HepG2 (cell line): ENCODE measurements around the gene WTAP. TPM values are rescaled to one million over a fixed set of nuclear protein-coding genes. Genes with fewer than 3 reads are reported as not detected.
A peak's percentile ranks its signal among the peaks of the same experiment; 100 is the strongest.

ENCODE experiments used
- FOXK2 ChIP-seq: fragments of 450-650 bp; IDR thresholded peaks from 2 replicates; pipeline ENCODE4 v1.6.1; 2016
- FOXP1 ChIP-seq, 2 experiments: fragments of 450-650 bp in 1 of 2; IDR thresholded peaks; 2 replicates each; pipeline ENCODE4 v1.6.1; 2017 to 2018; ENCODE audit warnings: antibody characterized with exemption in 1 of 2
- GABPB1 ChIP-seq: IDR thresholded peaks from 2 replicates; pipeline ENCODE4 v1.6.1; 2016; ENCODE audit warnings: mild to moderate bottlenecking, missing genetic modification reagents, moderate library complexity, missing compliant biosample characterization
- MTF2 ChIP-seq: sonication (generic); formaldehyde crosslinking; IDR thresholded peaks from 2 replicates; pipeline ENCODE4 v1.5.0; 2020; ENCODE audit warnings: missing genetic modification reagents, borderline replicate concordance
- PHF20 ChIP-seq: sonication (generic); formaldehyde crosslinking; IDR thresholded peaks from 2 replicates; pipeline ENCODE4 v1.5.0; 2020; ENCODE audit warnings: mild to moderate bottlenecking, missing genetic modification reagents
- REL ChIP-seq: sonication (generic); formaldehyde crosslinking; conservative IDR thresholded peaks from 2 replicates; pipeline ENCODE4 v1.8.0; 2022; ENCODE audit warnings: mild to moderate bottlenecking, missing genetic modification reagents, moderate library complexity
- REXO4 ChIP-seq: sonication (generic); formaldehyde crosslinking; IDR thresholded peaks from 2 replicates; pipeline ENCODE4 v1.8.0; 2022; ENCODE audit warnings: missing genetic modification reagents, mild to moderate bottlenecking, borderline replicate concordance
- SALL1 ChIP-seq: sonication (generic); formaldehyde crosslinking; IDR thresholded peaks from 2 replicates; pipeline ENCODE4 v1.8.0; 2022; ENCODE audit warnings: mild to moderate bottlenecking, missing genetic modification reagents
- SKI ChIP-seq: fragments of 450-650 bp; IDR thresholded peaks from one replicate; pipeline ENCODE4 v1.6.1; 2018; ENCODE audit warnings: mild to moderate bottlenecking; ENCODE audit not compliant: partially characterized antibody
- SMC3 ChIP-seq: IDR thresholded peaks from 2 replicates; pipeline ENCODE4 v1.6.1; 2011; ENCODE audit warnings: low read length, improper control_type of control experiment
- ZNF205 ChIP-seq: IDR thresholded peaks from 2 replicates; pipeline ENCODE4 v1.6.1; 2018; ENCODE audit warnings: missing biosample characterization, missing genetic modification reagents
- ZNF432 ChIP-seq: sonication (generic); formaldehyde crosslinking; IDR thresholded peaks from 2 replicates; pipeline ENCODE4 v1.5.0; 2020; ENCODE audit warnings: missing genetic modification reagents, mild to moderate bottlenecking, borderline replicate concordance
- ZNF589 ChIP-seq: sonication (generic); formaldehyde crosslinking; conservative IDR thresholded peaks from 2 replicates; pipeline ENCODE4 v1.8.0; 2022; ENCODE audit warnings: mild to moderate bottlenecking, moderate library complexity, missing genetic modification reagents
- polyA plus RNA-seq, 8 experiments: library from polyadenylated mRNA; depleted of rRNA in 3 of 8; stranded (reverse) in 7 of 8; unstranded in 1 of 8; fragments of >200 nt; fragmentation: Illumina TruSeq in 4 of 8; extraction: Trizol in 4 of 8; gene quantifications; 2 replicates each; pipeline versions ENCODE4 v1.2.1 to v1.2.3, GENCODE V29; 2011 to 2016; ENCODE audit warnings: low read depth in 4 of 8, missing spikeins in 1 of 8, mixed read lengths in 1 of 8; ENCODE audit not compliant: insufficient read depth in 1 of 8
- total RNA-seq, 5 experiments: library from RNA; depleted of rRNA; stranded (reverse); fragments of >200 nt; fragmentation: Illumina TruSeq; extraction: Trizol; gene quantifications; 2 replicates each; pipeline ENCODE4 v1.2.3, GENCODE V29; 2016; ENCODE audit warnings: low read depth in 1 of 5
- TF ChIP-seq, protein P1 (sequence below): sonication (generic); formaldehyde crosslinking; IDR thresholded peaks from 2 replicates; pipeline ENCODE4 v1.8.0; 2022; ENCODE audit warnings: missing genetic modification reagents, mild to moderate bottlenecking, inconsistent platforms, borderline replicate concordance
- TF ChIP-seq, protein P2 (sequence below): IDR thresholded peaks from 2 replicates; pipeline ENCODE4 v1.4.0; 2020; ENCODE audit warnings: mild to moderate bottlenecking, missing genetic modification reagents
- TF ChIP-seq, protein P3 (sequence below): sonication (generic); formaldehyde crosslinking; IDR thresholded peaks from 2 replicates; pipeline ENCODE4 v1.8.0; 2022; ENCODE audit warnings: low read depth, missing genetic modification reagents
- TF ChIP-seq, protein P4 (sequence below): sonication (generic); formaldehyde crosslinking; IDR thresholded peaks from 2 replicates; pipeline ENCODE4 v1.8.1; 2023; ENCODE audit warnings: missing genetic modification reagents, mild to moderate bottlenecking, borderline replicate concordance
- TF ChIP-seq, protein P5 (sequence below): sonication (generic); formaldehyde crosslinking; IDR thresholded peaks from 2 replicates; pipeline ENCODE4 v1.4.0; 2020; ENCODE audit warnings: low read depth, mild to moderate bottlenecking, missing genetic modification reagents
- TF ChIP-seq, protein P6 (sequence below): sonication (generic); formaldehyde crosslinking; IDR thresholded peaks from 2 replicates; pipeline ENCODE4 v1.4.0; 2020; ENCODE audit warnings: missing genetic modification reagents
- TF ChIP-seq, protein P7 (sequence below): IDR thresholded peaks from 2 replicates; pipeline ENCODE4 v1.6.1; 2012; ENCODE audit warnings: inconsistent platforms

The WTAP gene
- total and polyA plus RNA-seq, 2 of the 13 experiments (the other 11 are each of a cell fraction or from before 2014, with no cell fraction given), result 31.6 to 167 TPM

DNA sequence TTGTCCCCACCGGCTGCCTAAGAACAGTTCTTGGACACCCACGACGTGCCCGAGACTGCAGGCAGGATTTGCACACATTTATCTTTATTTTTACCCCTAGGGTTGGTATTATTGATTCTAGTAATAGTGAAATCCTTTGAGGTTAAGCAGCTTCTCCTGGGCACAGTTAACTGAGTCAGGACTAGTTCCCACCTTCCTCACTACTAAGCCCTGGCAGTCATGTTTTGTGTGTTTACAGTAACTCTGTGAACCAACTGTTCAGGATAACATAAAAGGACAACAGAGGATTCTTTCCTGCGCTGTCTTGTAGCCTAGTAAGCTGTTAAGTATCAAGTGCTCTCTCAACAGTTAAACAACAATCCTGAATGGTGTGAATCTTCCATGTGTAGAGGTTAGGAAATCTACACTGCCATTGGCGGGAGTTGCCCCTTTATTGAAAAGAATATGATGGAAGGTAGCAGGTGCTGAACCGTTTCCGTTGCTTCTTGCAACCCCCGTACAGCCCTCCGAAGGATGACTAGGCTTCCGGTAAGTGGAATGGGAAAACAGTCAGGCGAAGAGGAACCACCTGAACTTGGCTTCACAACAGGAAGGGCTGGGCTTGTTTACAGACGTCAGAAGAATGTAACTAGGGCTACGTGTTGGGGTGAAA, 33.3 kb upstream of the WTAP start (continued):
- TF ChIP-seq, protein P1, sequence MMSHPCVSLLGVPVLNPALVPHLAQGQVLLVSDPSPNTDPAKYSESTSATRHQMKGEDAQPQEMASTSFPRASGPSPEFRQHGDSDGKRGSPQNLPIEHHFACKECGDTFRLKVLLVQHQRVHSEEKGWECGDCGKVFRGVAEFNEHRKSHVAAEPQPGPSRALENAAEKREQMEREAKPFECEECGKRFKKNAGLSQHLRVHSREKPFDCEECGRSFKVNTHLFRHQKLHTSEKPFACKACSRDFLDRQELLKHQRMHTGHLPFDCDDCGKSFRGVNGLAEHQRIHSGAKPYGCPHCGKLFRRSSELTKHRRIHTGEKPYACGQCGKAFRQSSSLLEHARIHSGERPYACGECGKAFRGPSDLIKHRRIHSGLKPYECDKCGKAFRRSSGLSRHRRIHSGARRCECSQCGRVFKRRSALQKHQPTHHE (CRISPR knock-in tag), result peak; percentile 81; the same call in 1 of the 2 replicates
- peak; percentile 70; the same call in 1 of the 2 replicates for TF ChIP-seq FOXK2
- peak; percentile 37; the same call in 1 of the 2 replicates for TF ChIP-seq GABPB1 (CRISPR knock-in tag)
- no peak for TF ChIP-seq ZNF432 (CRISPR knock-in tag)
- TF ChIP-seq, protein P2, sequence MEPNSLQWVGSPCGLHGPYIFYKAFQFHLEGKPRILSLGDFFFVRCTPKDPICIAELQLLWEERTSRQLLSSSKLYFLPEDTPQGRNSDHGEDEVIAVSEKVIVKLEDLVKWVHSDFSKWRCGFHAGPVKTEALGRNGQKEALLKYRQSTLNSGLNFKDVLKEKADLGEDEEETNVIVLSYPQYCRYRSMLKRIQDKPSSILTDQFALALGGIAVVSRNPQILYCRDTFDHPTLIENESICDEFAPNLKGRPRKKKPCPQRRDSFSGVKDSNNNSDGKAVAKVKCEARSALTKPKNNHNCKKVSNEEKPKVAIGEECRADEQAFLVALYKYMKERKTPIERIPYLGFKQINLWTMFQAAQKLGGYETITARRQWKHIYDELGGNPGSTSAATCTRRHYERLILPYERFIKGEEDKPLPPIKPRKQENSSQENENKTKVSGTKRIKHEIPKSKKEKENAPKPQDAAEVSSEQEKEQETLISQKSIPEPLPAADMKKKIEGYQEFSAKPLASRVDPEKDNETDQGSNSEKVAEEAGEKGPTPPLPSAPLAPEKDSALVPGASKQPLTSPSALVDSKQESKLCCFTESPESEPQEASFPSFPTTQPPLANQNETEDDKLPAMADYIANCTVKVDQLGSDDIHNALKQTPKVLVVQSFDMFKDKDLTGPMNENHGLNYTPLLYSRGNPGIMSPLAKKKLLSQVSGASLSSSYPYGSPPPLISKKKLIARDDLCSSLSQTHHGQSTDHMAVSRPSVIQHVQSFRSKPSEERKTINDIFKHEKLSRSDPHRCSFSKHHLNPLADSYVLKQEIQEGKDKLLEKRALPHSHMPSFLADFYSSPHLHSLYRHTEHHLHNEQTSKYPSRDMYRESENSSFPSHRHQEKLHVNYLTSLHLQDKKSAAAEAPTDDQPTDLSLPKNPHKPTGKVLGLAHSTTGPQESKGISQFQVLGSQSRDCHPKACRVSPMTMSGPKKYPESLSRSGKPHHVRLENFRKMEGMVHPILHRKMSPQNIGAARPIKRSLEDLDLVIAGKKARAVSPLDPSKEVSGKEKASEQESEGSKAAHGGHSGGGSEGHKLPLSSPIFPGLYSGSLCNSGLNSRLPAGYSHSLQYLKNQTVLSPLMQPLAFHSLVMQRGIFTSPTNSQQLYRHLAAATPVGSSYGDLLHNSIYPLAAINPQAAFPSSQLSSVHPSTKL, result peak; percentile 66
- TF ChIP-seq ZNF589 (CRISPR knock-in tag), result no peak
- TF ChIP-seq, protein P3, sequence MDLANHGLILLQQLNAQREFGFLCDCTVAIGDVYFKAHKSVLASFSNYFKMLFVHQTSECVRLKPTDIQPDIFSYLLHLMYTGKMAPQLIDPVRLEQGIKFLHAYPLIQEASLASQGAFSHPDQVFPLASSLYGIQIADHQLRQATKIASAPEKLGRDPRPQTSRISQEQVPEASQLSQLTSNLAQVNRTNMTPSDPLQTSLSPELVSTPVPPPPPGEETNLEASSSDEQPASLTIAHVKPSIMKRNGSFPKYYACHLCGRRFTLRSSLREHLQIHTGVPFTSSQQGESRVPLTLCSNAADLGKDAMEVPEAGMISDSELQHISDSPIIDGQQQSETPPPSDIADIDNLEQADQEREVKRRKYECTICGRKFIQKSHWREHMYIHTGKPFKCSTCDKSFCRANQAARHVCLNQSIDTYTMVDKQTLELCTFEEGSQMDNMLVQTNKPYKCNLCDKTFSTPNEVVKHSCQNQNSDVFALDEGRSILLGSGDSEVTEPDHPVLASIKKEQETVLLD (CRISPR knock-in tag), result 0 out of 2 replicates have a peak, but pooled peaks have one; percentile 9
- no peak for TF ChIP-seq SMC3
- no peak for TF ChIP-seq FOXP1 (IDR thresholded peaks at IDR 0.05)
- peak; percentile 85 for TF ChIP-seq FOXP1 (CRISPR knock-in tag; IDR thresholded peaks at IDR 0.05)
- TF ChIP-seq, protein P4, sequence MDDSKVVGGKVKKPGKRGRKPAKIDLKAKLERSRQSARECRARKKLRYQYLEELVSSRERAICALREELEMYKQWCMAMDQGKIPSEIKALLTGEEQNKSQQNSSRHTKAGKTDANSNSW, result no peak
- TF ChIP-seq PHF20, result peak; percentile 15; the same call in 1 of the 2 replicates
- peak; percentile 55 for TF ChIP-seq SALL1 (CRISPR knock-in tag)
- TF ChIP-seq, protein P5, sequence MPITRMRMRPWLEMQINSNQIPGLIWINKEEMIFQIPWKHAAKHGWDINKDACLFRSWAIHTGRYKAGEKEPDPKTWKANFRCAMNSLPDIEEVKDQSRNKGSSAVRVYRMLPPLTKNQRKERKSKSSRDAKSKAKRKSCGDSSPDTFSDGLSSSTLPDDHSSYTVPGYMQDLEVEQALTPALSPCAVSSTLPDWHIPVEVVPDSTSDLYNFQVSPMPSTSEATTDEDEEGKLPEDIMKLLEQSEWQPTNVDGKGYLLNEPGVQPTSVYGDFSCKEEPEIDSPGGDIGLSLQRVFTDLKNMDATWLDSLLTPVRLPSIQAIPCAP (CRISPR knock-in tag), result no peak
- TF ChIP-seq SKI, result no peak
- 0 out of 2 replicates have a peak, but pooled peaks have one; percentile 21 for TF ChIP-seq MTF2
- 0 out of 2 replicates have a peak, but pooled peaks have one; percentile 37 for TF ChIP-seq REL
- TF ChIP-seq, protein P6, sequence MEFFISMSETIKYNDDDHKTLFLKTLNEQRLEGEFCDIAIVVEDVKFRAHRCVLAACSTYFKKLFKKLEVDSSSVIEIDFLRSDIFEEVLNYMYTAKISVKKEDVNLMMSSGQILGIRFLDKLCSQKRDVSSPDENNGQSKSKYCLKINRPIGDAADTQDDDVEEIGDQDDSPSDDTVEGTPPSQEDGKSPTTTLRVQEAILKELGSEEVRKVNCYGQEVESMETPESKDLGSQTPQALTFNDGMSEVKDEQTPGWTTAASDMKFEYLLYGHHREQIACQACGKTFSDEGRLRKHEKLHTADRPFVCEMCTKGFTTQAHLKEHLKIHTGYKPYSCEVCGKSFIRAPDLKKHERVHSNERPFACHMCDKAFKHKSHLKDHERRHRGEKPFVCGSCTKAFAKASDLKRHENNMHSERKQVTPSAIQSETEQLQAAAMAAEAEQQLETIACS, result no peak
- TF ChIP-seq REXO4 (CRISPR knock-in tag), result no peak; the same call in none of the 2 replicates
- TF ChIP-seq ZNF205 (CRISPR knock-in tag), result no peak
- TF ChIP-seq, protein P7, sequence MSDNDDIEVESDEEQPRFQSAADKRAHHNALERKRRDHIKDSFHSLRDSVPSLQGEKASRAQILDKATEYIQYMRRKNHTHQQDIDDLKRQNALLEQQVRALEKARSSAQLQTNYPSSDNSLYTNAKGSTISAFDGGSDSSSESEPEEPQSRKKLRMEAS, result peak; percentile 49; the same call in 1 of the 2 replicates
